GM19397 (cell line): ENCODE measurements around the gene SND1.

Experiments used
- ATAC-seq: cut with Tn5 transposase; IDR thresholded peaks from one replicate; pipeline ENCODE4 v1.9.1; 2021; ENCODE audit warnings: mild to moderate bottlenecking, moderate library complexity; ENCODE audit not compliant: unreplicated experiment

SND1 gene

GRCh38 chr7:127764681-127765080, 112.7 kb downstream of the SND1 start:
- no peak for ATAC-seq

GRCh38 chr7:127765150-127765549, 113.2 kb downstream of the SND1 start:
- ATAC-seq: no peak

- no peak for ATAC-seq
These were observed 115.0 kb downstream of the SND1 start for GRCh38 chr7:127766831-127767459.

- no peak for ATAC-seq
These were observed 116.2 kb downstream of the SND1 start for GRCh38 chr7:127768241-127768640.

GRCh38 chr7:127769137-127769536, 117.1 kb downstream of the SND1 start:
- no peak for ATAC-seq

- ATAC-seq: no peak
These were observed 117.9 kb downstream of the SND1 start for GRCh38 chr7:127769696-127770400.

GRCh38 chr7:127770885-127771284, 118.9 kb downstream of the SND1 start:
- no peak for ATAC-seq

GRCh38 chr7:127771707-127772106, 119.7 kb downstream of the SND1 start:
- no peak for ATAC-seq

- no peak for ATAC-seq
These were observed 124.9 kb downstream of the SND1 start for GRCh38 chr7:127776776-127777386.

GRCh38 chr7:127780489-127780888, 128.5 kb downstream of the SND1 start:
- no peak for ATAC-seq

- no peak for ATAC-seq
These were observed 129.1 kb downstream of the SND1 start for GRCh38 chr7:127781081-127781480.

- ATAC-seq: no peak
These were observed 130.1 kb downstream of the SND1 start for GRCh38 chr7:127782075-127782474.

- ATAC-seq: peak; percentile 92
These were observed 130.9 kb downstream of the SND1 start for GRCh38 chr7:127782654-127783559.

GRCh38 chr7:127786184-127786583, 134.2 kb downstream of the SND1 start:
- no peak for ATAC-seq

- ATAC-seq: no peak
These were observed 137.0 kb downstream of the SND1 start for GRCh38 chr7:127789031-127789430.

- ATAC-seq: no peak
These were observed 139.6 kb downstream of the SND1 start for GRCh38 chr7:127791446-127792189.

- ATAC-seq: no peak
These were observed 140.7 kb downstream of the SND1 start for GRCh38 chr7:127792528-127793342.

GRCh38 chr7:127793582-127793981, 141.6 kb downstream of the SND1 start:
- peak; percentile 62 for ATAC-seq

- ATAC-seq: no peak
These were observed 142.1 kb downstream of the SND1 start for GRCh38 chr7:127794136-127794535.

GRCh38 chr7:127794551-127794950, 142.6 kb downstream of the SND1 start:
- no peak for ATAC-seq
